Activated CD4-positive, CD25-positive, alpha-beta regulatory T cell treated with anti-CD3 and anti-CD28 coated beads, Interleukin-2, amount 50 U/mL, for 24 hours (primary cell): ENCODE measurements around the gene PHLDA1.
A peak's percentile ranks its signal among the peaks of the same experiment; 100 is the strongest.
"Not testable (repeated sequence)": the region's sequence is repeated elsewhere in the genome, so short reads cannot be mapped to it uniquely, and the experiment has no call there.

ENCODE experiments used
- ATAC-seq, 2 donors: fragments of 150-1000 bp; cut with Tn5 transposase; one replicate each; pipeline ENCODE4 v1.10.0; 2021; ENCODE audit warnings: mild to moderate bottlenecking in 1 of 2, moderate library complexity in 1 of 2

Gene PHLDA1

DNA sequence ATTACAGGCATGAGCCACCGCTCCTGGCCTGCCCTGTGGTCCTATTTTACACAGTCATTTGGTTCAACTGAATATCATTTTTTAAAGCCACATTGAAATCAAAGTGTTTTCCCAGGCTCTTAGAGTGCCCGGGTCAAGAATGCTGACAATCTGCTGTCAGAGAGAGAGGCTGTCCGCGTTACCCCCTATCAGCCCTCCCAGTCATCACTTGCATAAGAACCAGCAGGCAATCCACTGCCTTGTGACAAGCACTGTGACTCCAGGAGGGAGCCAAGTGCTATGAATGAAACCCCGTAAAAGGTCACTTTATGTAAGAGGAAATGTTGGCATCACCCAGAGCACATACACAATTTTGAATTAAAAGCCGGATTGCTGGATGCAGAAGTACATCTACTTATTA lies 13.5 kb downstream of the PHLDA1 start:
- no peak for ATAC-seq

DNA sequence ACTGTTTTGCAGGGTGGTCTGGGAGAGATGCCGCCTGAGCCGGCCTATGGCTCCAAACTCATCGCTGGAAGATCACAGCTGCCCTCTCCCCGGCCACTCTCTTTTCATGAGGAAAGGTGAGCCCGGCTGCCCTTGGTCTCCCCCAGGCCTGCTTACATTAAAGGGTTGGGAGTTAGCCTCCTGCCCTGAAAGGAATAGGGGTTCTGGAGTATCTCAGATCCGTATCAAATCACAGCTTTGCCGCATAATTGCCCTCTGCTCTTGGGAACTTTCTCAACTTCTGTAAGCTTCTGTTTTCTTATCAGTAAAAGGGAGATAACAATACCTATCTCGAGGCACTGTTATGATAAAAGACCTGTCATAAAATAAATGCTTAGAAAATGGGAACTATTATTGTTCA lies 17.6 kb downstream of the PHLDA1 start:
- no peak for ATAC-seq

DNA sequence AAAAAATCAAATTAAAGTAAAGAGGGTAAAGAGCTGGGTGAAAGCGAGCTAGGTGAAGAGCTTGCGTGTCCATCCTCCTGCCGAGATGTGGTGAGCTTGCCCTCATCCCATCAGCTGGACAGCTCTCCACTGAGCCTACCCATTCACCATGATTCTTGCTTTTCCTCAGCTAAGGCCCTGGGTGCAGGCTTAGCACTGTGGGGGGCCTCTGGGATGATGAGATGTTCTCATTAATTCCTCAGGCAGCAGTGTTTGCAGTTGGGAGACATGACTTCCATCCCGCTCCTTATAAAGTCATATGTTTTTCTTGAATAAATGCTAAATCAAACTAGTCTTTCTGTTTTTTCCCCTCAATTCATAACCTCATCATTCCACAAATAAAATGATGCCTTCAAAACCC lies 18.0 kb downstream of the PHLDA1 start:
- ATAC-seq = no peak

DNA sequence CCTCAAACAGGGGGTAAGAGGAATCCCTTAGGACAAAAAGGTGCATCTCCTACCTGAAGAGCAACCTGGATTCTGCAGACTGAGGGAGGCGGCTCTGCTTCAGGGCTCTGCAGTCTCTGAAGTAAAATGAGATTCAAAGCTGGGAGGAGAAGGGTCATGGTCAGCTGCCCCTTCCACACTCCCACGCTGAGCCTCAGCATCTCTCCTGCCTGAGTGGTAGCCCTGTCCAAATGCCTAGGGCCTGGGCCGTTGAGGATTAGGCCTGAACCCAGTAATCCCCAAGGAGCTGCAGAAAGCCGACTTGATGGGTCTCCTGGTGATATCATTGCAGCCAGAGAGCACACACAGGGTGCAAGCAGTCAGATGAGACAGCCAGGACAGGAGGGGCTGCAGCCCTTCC lies 18.9 kb downstream of the PHLDA1 start:
- no peak for ATAC-seq

DNA sequence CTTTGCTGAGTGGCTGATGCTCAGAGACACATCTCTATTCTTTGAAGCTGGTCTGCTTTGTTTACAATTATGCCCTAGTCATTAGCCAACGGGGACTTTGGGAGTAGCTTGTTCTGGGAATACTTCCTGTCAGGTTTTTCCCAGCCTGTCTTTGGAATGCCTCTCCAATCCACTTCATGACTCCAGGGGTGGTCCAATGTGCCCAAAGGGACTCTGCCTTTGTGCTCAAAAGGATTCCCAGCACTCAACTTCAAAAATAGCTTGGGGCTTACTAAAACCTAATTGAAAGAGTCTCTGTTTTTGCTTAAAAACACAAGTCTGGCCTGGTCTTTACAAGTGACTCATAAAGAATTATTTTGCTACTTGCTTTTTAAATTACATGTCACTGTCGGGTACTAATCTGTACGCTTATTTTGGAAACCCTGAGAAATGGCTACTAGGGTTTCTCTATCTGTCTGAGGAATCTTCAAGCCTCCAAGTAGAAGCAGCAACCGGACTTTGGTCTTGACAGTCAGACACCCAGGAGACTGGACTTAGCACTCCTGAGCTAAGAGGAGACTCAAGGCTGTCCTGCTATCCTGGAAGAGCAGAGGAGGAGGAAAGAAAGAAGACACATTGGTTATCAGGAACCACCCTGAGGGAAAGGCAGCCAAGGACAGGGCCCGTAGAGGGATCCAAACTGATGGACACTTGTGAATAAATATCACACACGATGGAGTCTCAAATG lies 20.7 kb downstream of the PHLDA1 start:
- no peak for ATAC-seq

DNA sequence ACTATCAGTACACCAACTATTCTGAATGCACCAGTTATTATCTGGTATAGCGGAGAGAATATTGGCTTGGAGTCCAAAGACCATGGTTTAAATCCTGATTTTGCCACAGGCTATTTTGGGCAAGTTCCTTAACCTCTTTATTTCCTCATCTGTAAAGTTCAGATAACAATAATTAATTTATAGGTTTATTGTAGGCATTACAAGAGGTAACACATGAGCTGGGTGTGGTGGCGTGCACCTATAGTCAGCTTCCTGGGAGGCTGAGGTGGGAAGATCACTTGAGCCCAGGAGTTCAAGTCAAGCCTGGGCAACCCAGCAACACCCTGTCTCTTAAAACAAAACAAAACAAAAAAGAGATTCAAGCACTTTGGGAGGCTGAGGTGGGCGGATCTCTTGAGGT lies 23.1 kb downstream of the PHLDA1 start:
- ATAC-seq = no peak

DNA sequence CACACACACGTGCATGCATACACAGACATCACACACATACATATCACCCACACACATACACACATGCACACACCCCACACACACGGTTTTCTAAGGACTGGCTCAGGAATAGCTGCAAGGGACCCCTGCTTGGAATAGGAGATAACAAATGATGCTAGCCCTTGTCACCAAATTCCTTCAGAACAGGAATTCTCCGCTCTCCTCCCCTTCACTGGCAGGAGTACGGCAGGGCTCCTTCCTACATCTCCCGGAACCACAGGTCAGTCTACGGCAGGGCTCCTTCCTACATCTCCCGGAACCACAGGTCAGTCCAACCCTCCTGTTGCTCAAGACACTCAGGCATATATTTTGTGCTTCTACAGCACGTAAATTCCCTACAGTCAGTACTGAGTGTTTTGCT lies 23.9 kb downstream of the PHLDA1 start:
- ATAC-seq = no peak

DNA sequence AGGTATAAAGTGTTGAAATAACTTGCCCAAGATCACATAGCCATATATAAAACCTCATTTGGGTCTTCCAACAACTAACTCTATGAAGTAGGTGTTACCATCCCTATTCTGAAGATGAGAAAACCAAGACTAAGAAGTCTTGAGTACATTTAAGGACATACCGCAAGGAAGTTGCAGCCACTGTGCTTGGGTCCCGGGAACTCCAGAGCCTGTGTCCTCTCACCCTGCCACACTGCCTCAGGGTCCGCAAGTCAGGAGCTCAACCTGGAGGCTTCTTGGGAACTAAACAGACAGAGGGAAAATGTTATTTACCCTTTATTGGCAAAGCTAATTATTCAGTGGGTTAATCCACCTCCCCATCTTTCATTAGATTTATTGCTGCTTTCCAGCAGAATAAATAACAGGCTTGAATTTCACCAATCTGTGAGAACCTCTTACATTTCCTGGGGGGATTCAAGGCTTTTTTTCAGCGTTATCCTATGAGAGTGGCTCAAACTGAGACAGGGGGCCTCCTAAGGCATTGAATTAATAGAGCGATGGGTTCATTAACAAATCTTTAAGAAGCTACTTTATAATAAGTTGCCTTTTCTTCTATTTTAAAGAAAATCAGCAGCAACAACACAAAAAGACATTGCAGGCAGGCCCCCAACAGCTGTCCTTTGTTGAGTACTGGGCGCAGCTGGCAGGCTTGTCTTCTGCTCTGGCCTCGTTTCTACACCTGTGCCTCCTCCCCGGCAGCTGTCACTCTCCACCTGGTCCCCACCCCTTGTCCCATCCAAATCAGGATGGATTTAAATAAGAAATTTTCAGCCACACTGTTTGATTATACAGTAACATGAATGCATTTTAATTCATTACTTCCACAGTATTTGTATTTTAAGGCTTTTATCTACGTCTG lies 25.3 kb downstream of the PHLDA1 start:
- no peak for ATAC-seq

DNA sequence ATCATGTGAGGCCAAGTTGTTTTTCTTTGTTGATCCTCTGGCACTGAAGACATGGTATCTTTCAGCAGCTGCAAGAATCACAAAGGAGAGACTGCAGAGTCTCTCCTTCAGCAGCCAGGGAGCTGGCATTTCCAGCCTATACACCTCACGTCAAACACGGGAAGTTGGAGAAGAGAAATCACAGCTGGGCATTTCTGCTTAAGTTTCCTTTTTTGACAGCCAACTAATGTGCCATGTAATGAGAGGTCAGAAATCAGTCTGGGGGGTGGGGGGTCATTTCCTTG lies 28.3 kb downstream of the PHLDA1 start:
- ATAC-seq = no peak

DNA sequence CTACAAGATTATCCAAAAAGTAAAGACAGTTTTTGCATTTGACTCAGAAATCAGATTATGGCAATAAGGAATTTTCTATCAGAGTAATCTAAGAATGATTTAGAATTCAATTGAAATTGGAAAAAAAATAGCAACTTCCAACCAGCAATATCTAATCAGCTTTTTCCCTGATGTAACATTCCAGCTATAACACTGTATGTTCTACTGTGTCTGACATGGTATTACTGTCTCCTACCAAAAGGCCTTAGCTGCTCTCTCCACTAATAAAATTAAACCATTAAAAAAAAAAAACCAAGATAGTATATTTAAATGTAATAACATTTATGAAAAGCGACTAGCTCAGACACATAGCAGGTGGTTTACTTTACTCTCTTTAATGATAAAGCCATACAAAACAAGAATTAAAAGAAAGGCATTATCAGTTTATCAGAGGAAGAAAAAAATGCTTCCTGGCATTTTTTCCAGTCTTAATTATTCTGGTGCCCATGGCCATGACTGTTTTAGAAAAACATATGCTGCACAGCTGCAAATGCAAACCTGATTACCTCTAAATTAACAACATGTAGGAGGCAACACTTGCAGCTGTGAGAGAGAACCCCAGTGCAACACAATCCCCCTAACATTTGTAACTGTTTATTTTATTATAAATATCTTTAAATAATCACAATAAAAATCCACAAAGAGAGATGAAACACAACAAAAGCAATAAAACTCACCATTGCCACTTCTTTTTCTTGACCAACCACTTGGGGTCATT lies 28.8 kb downstream of the PHLDA1 start:
- ATAC-seq = no peak

DNA sequence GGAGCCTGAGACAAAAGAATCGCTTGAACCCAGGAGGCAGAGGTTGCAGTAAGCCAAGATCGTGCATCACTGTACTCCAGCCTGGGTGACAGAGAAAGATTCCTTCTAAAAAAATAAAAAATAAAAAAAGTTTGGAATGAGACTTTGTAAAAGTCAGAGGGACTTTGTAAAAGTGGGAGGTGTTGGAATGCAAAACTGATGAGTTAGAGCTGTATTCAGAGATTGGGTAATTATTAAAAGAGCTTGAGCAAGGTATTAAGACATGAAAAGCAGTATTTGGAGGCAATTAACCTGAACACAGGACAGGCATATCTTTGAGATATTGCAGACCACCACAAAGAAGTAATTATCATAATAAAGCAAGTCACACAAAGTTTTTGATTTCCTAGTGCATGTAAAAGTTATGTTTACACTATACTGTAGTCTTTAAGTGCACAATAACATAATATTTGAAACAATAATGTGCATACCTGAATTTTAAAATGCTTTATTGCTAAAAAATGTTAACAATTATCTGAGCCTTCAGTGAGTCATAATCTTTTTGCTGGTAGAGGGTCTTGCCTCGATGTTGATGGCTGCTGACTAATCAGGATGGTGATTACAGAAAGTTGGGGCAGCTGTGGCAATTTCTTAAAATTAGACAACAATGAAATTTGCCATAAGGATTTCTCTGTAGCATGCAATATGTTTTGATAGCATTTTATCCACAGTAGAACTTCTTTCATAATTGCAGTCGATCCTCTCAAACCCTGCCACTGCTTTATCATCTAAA lies 33.1 kb downstream of the PHLDA1 start:
- no peak for ATAC-seq

DNA sequence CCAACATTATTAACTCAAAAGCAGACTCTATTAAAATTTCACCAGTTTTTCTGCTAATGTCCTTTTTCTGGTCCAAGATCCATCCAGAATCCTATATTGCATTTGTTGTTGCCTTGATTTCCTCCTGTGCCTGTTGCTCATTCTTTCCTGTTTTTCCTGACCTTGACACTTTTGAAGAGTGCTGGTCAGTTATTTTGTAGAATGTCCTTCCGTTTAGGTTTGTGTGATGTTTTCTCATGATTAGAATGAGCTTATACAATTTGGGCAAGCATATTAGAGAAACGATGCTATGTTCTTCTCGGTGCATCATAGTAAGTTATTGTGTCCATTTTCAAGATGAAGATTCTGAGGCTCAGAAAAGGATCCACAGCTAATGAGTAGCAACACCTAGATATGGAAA lies 33.9 kb downstream of the PHLDA1 start:
- no peak for ATAC-seq

DNA sequence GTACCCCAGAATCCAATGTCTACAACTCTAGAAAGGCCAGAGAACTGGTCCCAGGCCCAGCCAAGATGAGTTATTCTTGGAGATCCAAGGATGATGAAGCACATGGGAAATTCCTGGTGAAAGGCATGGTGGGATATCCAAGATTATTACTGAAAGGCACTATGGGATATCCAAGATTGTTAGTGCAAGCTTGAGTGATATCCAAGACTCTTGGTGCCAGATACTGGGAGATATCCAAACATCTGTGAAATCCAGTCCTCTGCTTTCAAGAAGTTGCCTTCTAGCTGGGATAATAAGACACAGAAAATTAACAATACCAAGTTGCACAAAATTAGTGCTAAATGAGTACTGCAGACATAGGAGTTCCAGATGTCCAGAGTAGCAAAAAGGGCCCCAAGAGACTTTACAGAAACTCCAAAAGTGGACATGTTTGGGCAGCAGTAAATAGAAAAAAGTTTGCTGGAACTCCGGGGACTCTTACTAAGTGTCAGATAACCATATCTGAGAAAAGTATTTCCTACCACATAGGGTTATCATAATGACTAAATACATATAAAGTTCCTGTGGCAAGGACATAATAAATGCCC lies 34.6 kb downstream of the PHLDA1 start:
- no peak for ATAC-seq

DNA sequence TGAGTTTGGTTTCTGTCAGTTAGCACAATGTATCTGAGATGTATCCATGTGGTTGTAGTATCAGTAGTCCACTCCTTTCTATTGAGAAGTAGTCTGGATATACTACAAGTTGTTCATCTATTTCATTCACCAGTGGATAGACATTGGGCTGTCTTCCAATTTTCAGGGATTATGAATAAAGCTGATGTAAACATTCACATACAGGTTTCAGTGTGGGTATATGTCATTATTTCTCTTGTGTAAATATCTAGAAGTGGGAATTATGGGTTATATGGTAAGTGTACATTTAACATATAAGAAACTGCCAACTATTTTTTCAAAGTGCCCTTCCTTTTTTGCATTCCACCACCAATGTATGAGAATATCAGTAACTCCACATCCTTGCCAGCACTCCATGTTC lies 35.9 kb downstream of the PHLDA1 start:
- ATAC-seq = no peak

DNA sequence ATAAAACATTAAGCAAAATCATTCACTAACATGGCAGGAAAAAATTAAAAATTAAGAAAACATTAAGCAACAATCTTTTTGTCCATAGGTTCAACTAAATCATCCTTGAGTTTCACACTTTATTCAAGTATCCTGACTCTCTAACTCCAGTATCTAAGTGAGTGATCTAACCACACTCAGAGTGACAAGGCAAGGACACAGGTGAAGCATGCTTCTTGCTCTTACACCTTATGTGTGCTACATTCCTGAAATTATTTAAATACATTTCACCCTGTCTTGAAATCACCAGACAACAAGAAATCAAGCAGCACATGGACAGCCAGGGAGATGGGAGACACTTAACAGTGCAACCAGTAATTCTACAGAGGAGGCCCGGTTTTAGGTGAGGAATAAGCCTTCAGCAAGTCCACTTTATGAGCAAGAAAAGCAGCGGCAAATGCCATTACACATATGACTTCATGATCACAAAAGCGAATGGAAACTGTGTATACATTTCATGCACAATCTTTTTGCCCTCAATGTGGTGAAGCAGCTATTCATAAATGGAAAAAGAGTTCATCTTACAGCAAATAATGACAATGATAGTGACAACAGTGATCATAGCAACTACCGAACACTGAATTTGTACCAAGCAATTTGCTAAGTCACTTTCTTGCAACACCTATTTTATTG lies 37.4 kb downstream of the PHLDA1 start:
- peak; percentile 77 to 82 for ATAC-seq

DNA sequence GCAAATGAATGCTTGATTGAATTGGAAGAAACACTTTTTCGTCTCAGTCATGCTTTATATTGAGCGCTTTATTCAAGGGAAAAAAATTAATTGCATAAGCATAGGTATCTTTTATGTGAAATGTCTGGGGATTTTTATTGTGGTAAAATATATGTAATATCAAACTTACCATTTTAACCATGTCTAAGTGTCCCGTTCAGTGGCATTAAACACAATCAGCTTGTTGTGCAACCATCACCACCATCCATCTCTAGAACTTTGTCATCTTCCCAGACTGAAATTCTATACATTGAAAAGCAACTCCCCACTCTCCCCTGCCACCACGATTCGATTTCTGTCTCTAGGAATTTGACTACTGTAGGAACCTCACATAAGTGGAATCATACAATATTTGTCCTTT lies 39.8 kb downstream of the PHLDA1 start:
- no peak for ATAC-seq

DNA sequence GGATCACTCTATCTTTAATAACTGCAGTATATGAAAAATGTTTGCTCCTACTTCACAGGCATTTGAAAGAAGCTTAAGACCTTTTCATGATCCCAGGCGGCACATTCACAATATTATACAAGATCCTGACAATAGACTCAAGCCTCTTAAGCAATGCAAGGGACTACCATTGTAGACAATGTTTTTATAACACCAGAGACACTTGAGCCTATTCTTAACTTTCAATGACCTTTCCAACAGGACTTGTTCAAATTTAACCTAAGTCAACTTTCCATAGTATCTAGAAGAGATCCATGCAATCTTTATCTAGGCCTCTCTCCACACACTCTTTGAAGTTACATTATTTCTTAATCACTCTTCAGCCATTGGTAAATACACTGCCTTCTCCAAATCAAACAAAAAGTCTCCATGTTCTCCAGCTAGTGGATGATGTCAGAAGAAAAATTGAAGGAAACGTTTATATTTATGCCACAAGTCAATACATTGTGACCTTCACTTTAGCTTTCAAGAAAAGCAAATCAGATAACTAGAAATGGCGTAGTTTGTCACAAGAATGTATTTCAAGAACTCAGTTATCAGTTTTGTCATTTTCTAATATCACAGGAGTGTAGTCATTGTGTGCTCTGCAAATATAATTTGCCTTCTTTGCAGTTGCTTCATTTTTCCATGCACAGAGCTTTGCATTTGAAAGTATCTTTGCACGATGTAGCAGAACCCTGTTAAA lies 41.2 kb downstream of the PHLDA1 start:
- ATAC-seq = no peak

DNA sequence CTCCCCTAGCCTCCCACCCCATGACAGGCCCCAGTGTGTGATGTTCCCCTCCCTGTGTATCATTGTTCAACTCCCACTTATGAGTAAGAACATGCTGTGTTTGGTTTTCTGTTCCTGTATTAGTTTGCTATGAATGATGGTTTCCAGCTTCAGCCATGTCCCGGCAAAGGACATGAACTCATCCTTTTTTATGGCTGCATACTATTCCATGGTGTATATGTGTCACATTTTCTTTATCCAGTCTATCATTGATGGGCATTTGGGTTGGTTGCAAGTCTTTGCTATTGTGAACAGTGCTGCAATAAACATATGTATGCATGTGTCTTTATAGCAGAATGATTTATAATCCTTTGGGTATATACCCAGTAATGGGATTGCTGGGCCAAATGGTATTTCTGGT lies 43.9 kb downstream of the PHLDA1 start:
- ATAC-seq = not testable (repeated sequence)

DNA sequence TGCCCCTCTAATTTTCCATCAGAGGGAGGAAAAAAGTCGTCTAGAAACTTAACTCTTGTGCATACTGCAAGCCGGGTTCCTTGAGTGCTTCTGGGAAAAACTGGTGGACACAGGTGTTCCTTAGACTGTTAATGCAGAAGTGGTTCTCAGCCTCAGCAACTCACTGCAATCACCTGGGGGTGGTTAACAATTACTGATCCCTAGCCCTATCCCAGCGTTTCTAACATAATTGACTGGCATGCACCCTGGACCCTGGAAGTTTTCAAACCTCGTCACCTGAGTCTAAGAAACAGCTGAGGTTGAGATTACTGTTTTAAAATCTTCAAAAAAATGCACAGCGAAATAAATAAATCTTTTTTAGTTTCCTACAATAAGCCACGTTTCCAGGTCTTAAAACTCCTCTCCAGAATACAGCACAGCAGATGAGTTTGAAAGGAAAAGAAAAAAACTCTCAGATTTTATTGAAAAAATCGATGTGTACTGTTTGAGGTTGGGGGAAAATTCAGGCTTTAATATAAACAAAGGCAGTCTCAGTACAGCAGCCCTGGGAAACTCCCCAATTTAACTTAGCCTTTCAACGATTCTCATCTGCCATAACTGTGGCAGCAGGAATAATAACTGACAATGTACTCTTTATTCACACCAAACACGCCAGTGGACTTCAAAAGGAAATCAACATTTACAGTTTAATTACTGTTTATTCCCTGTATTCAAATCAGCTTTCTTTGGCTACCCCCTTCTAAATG lies 45.4 kb downstream of the PHLDA1 start:
- ATAC-seq = peak in 1 of 2 donors; percentile 41

DNA sequence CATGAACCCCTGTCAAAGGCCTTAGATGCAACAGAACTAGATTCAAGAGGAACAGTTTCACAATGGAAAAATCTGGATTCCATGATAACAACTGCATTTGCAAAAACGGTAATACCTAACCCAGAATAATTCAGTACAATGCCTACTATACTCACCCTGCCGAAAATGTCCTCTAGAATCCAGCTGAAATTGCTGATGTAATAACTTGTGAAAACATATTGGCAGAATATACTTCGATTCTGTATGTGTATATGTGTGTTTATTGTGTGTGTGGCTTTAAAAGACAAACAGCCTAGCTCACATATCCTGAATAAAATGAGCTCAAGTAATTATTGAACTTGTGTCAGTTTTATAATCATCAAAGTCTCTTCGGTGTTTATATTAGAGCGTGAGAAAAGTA lies 46.0 kb downstream of the PHLDA1 start:
- ATAC-seq = no peak
